Ovary (tissue), 3 donors: Measurements from ENCODE around the gene PMEPA1.

ENCODE experiments used
- CTCF ChIP-seq, 3 donors: fragments of 450-650 bp in 2 of 3; fragments of 200-600 bp in 1 of 3; IDR thresholded peaks; one replicate each; pipeline versions ENCODE4 v1.5.1 to v1.8.0; 2016 to 2022; ENCODE audit warnings: antibody characterized with exemption in 3 of 3, mild to moderate bottlenecking in 1 of 3
- POLR2A ChIP-seq: fragments of 450-650 bp; IDR thresholded peaks from one replicate; pipeline ENCODE4 v1.6.1; 2017; ENCODE audit warnings: antibody characterized with exemption, mild to moderate bottlenecking, moderate library complexity
- donor health status: DM: no; HTN: no; CAD: no.

GRCh38 chr20:57611586-57612311 is 98.1 kb downstream of the PMEPA1 start:
- no peak for TF ChIP-seq CTCF (IDR thresholded peaks at IDR 0.05)
- no peak for TF ChIP-seq POLR2A
